GM18520 (cell line): ENCODE results near the gene RAB23.
"Not testable (repeated sequence)": the region's sequence is repeated elsewhere in the genome, so short reads cannot be mapped to it uniquely, and the experiment has no call there.

ENCODE experiments used
- ATAC-seq: cut with Tn5 transposase; IDR thresholded peaks from one replicate; pipeline ENCODE4 v1.9.1; 2021; ENCODE audit not compliant: unreplicated experiment

The RAB23 gene

GRCh38 chr6:57243526-57243925 is 21.4 kb upstream of the RAB23 start:
- ATAC-seq: not testable (repeated sequence)

- ATAC-seq: no peak
Observed at GRCh38 chr6:57242505-57242904, 20.4 kb upstream of the RAB23 start.

GRCh38 chr6:57226221-57226620 is 4.1 kb upstream of the RAB23 start:
- ATAC-seq: no peak

GRCh38 chr6:57224769-57225515 is 2.8 kb upstream of the RAB23 start:
- ATAC-seq: no peak

GRCh38 chr6:57222743-57223077 is 603 bp upstream of the RAB23 start:
- ATAC-seq: no peak

- ATAC-seq: peak; percentile 34
Observed at GRCh38 chr6:57221191-57221935, 744 bp downstream of the RAB23 start.

GRCh38 chr6:57220083-57220703 is 1.9 kb downstream of the RAB23 start:
- no peak for ATAC-seq

GRCh38 chr6:57217270-57217669 is 4.8 kb downstream of the RAB23 start:
- ATAC-seq: no peak

GRCh38 chr6:57216235-57217101 is 5.6 kb downstream of the RAB23 start:
- no peak for ATAC-seq

GRCh38 chr6:57215260-57215659 is 6.8 kb downstream of the RAB23 start:
- ATAC-seq: no peak

GRCh38 chr6:57210060-57210459 is 12.0 kb downstream of the RAB23 start:
- ATAC-seq: no peak

- ATAC-seq: no peak
Observed at GRCh38 chr6:57209030-57209429, 13.1 kb downstream of the RAB23 start.

- no peak for ATAC-seq
Observed at GRCh38 chr6:57207872-57208271, 14.2 kb downstream of the RAB23 start.

GRCh38 chr6:57207141-57207540 is 15.0 kb downstream of the RAB23 start:
- ATAC-seq: no peak

- no peak for ATAC-seq
Observed at GRCh38 chr6:57205550-57206328, 16.4 kb downstream of the RAB23 start.

- ATAC-seq: no peak
Observed at GRCh38 chr6:57201718-57202117, 20.4 kb downstream of the RAB23 start.

- ATAC-seq: no peak
Observed at GRCh38 chr6:57198926-57199636, 23.0 kb downstream of the RAB23 start.

- no peak for ATAC-seq
Observed at GRCh38 chr6:57195457-57195856, 26.6 kb downstream of the RAB23 start.

- ATAC-seq: no peak
Observed at GRCh38 chr6:57193177-57193576, 28.9 kb downstream of the RAB23 start.

GRCh38 chr6:57190140-57190539 is 32.0 kb downstream of the RAB23 start:
- ATAC-seq: no peak
